ENCODE data around the gene RNF144A.

The RNF144A gene

DNA sequence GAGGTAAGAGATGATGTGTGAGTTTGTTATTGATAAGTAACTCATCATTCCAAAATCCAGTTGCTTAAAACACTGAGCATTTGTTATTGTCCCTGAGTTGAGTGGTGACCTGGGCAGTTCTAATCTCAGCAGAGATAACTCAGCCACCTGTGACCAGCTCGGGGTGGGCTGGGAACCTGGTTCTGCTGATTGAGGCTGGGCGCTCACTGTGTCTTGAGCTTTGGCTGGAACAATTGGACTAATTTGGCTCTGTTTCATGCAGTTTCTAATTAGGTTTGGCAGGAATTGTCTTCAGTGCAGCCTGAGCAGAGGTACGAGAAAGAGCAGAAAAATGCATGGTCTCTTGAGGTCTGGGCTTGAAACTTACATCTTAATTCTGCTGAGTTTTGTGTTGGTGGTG, 144.7 kb downstream of the RNF144A start:
- Histone ChIP-seq H3K9me3 (ENCODE audit: severe bottlenecking) (peaks cover 2% of the 10 kb centered on the region), H3K4me3 (ENCODE audit: low read depth, low read length) (no peak overlapping the region)

DNA sequence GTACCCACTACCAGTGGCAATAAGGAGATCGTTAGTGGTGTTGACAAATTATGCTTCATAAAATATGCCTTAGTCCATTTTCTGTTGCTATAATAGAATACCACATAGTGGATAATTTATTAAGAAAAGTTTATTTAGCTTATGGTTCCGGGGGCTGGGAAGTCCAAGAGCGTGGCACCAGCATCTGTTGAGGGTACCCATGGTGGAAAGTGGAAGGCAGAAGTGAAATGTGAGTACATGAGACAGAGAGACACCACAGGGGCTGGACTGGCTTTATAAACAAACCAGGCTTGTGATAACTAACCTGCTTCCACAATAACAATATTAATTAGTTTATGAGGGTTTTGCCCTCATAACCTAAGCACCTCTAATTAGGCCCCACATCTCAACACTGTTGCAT, 146.6 kb downstream of the RNF144A start:
- Histone ChIP-seq H3K4me3 (ENCODE audit: low read depth, low read length) (no peak overlapping the region), H3K36me3 (no peaks in the 10 kb centered on the region), H3K9me3 (ENCODE audit: severe bottlenecking) (peaks cover 2% of the 10 kb centered on the region), H3K27me3 (ENCODE audit: insufficient read depth, low read depth, severe bottlenecking) (no peaks in the 10 kb centered on the region), H3K27ac (no peak overlapping the region)
- TF ChIP-seq, protein P1, sequence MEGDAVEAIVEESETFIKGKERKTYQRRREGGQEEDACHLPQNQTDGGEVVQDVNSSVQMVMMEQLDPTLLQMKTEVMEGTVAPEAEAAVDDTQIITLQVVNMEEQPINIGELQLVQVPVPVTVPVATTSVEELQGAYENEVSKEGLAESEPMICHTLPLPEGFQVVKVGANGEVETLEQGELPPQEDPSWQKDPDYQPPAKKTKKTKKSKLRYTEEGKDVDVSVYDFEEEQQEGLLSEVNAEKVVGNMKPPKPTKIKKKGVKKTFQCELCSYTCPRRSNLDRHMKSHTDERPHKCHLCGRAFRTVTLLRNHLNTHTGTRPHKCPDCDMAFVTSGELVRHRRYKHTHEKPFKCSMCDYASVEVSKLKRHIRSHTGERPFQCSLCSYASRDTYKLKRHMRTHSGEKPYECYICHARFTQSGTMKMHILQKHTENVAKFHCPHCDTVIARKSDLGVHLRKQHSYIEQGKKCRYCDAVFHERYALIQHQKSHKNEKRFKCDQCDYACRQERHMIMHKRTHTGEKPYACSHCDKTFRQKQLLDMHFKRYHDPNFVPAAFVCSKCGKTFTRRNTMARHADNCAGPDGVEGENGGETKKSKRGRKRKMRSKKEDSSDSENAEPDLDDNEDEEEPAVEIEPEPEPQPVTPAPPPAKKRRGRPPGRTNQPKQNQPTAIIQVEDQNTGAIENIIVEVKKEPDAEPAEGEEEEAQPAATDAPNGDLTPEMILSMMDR (IDR thresholded peaks at IDR 0.05; ENCODE audit: low read depth, low read length) = no peak
- no peak for DNase-seq

More for the DNA sequence above, 144.7 kb downstream of the RNF144A start:
- Histone ChIP-seq H3K27me3 (ENCODE audit: insufficient read depth, low read depth, severe bottlenecking) (no peaks in the 10 kb centered on the region), H3K36me3 (no peaks in the 10 kb centered on the region), H3K27ac (no peak overlapping the region)
- TF ChIP-seq, protein P1 (IDR thresholded peaks at IDR 0.05; ENCODE audit: low read depth, low read length) = no peak
- no peak for DNase-seq

DNA sequence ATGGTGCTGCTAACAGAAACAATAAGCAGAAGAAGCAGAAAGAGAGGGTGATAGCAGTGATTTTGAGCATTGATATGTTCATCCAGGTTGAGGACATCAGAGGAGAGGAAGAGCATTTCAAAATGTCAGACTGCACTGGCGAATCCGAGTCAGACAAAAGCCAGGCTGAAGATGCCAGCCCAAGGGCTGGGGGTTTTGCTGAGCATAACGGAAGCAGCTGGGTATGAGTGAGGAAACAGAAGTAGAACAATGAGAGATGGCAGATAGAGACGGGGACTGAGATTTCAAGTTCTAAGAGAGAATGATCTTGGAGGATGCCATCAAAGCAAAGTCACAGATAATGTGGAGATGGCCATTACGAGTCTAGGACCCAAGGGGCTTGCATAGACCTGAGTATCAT, 151.2 kb downstream of the RNF144A start:
- H3K36me3 ChIP-seq = no peaks in the 10 kb centered on the region; the same call in 1 of the 2 replicates
- DNase-seq = no peak
- H3K27ac ChIP-seq = no peak overlapping the region
- H3K9me3 ChIP-seq (ENCODE audit: severe bottlenecking) = peaks cover 1% of the 10 kb centered on the region
- TF ChIP-seq, protein P1 (IDR thresholded peaks at IDR 0.05; ENCODE audit: low read depth, low read length) = no peak
- no peak overlapping the region for H3K4me3 ChIP-seq (ENCODE audit: low read depth, low read length)
- H3K27me3 ChIP-seq (ENCODE audit: insufficient read depth, low read depth, severe bottlenecking) = no peaks in the 10 kb centered on the region

DNA sequence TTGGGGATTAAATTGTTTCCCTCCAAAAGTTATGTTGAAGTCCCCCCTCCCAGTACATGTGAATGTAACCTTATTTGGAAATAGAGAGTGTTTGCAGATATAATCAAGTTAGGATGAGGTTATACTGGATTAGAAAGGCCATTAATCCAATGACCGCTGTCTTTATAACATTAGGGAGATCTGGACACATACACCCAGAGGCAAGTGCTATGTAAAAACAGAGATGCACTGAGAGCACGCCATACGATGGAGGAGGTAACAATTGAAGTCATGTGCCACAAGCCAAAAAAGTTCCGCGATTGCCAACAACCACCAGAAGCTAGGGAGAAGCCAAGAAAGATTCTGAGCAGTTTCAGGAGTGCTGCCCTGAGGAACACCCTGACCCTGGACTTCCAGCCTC, 153.3 kb downstream of the RNF144A start:
- Histone ChIP-seq H3K36me3 (no peaks in the 10 kb centered on the region; the same call in 1 of the 2 replicates), H3K27ac (no peak overlapping the region), H3K27me3 (ENCODE audit: insufficient read depth, low read depth, severe bottlenecking) (no peaks in the 10 kb centered on the region), H3K9me3 (ENCODE audit: severe bottlenecking) (no peaks in the 10 kb centered on the region), H3K4me3 (ENCODE audit: low read depth, low read length) (no peak overlapping the region)
- DNase-seq = no peak
- TF ChIP-seq, protein P1 (IDR thresholded peaks at IDR 0.05; ENCODE audit: low read depth, low read length) = no peak

DNA sequence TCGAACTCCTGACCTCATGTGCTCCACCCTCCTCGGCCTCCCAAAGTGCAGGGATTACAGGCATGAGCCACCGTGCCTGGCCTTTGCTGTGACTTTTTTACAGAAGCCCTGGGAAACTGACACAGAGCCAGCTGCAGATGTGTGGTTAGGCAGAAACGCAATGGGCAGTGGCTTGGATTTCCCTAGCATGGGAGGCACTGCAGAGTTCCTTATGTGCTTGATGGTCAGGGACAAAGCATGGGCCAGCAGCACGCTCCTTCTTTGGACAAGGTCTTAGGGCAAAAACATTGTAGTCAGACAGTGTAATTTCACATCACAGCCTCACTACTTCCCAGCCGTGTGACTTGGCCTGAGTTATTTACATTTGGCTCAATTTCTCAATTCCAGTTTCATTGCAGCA, 153.9 kb downstream of the RNF144A start:
- Histone ChIP-seq H3K36me3 (no peaks in the 10 kb centered on the region; the same call in 1 of the 2 replicates), H3K27me3 (ENCODE audit: insufficient read depth, low read depth, severe bottlenecking) (no peaks in the 10 kb centered on the region), H3K9me3 (ENCODE audit: severe bottlenecking) (no peaks in the 10 kb centered on the region), H3K27ac (no peak overlapping the region), H3K4me3 (ENCODE audit: low read depth, low read length) (no peak overlapping the region)
- TF ChIP-seq, protein P1 (IDR thresholded peaks at IDR 0.05; ENCODE audit: low read depth, low read length) = no peak
- no peak for DNase-seq

DNA sequence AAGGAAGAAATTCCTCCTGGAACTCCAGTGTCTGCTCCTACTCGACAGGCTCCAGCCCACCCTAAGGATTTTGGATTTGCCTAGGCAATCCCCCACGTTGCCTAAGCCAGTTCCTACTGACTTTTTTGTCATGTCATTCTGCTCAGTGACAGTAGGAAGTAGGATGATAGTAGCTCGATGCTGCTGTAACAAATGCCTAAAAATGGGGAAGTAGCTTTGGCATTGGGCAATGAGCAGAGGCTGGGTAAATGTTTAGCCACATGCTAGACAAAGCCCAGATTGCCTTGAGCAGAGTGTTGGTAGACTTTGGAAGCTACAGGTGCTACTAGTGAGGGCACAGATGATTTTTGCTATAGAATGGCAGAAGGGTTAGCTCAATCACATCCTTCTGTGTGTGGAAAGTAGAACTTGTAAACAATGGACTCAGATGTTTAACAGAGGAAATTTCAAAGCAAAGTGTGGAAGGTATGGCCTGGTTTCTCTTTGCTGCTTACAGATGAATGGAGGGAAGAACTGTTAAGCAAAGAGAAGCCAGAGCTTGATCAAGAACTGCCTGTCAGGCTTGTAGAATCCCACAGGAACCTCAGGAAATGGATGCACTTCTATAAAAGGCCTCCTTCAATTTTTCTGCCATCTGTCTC, 154.8 kb downstream of the RNF144A start:
- H3K36me3 ChIP-seq = no peaks in the 10 kb centered on the region; the same call in 1 of the 2 replicates
- no peaks in the 10 kb centered on the region for H3K27me3 ChIP-seq (ENCODE audit: insufficient read depth, low read depth, severe bottlenecking)
- DNase-seq = no peak
- H3K4me3 ChIP-seq (ENCODE audit: low read depth, low read length) = no peak overlapping the region
- TF ChIP-seq, protein P1 (IDR thresholded peaks at IDR 0.05; ENCODE audit: low read depth, low read length) = no peak
- H3K9me3 ChIP-seq (ENCODE audit: severe bottlenecking) = no peaks in the 10 kb centered on the region
- H3K27ac ChIP-seq = no peak overlapping the region

Data from WERI-Rb-1 (cell line).